ENCODE data around the gene BRD2.

BRD2 gene

GRCh38 chr6:33001685-33002084 is 33.3 kb downstream of the BRD2 start:
- no peak for DNase-seq

- no peak for DNase-seq
Observed at GRCh38 chr6:33004940-33005339, 36.5 kb downstream of the BRD2 start.

GRCh38 chr6:33007831-33008400 is 39.5 kb downstream of the BRD2 start:
- DNase-seq, result no peak

DNA sequence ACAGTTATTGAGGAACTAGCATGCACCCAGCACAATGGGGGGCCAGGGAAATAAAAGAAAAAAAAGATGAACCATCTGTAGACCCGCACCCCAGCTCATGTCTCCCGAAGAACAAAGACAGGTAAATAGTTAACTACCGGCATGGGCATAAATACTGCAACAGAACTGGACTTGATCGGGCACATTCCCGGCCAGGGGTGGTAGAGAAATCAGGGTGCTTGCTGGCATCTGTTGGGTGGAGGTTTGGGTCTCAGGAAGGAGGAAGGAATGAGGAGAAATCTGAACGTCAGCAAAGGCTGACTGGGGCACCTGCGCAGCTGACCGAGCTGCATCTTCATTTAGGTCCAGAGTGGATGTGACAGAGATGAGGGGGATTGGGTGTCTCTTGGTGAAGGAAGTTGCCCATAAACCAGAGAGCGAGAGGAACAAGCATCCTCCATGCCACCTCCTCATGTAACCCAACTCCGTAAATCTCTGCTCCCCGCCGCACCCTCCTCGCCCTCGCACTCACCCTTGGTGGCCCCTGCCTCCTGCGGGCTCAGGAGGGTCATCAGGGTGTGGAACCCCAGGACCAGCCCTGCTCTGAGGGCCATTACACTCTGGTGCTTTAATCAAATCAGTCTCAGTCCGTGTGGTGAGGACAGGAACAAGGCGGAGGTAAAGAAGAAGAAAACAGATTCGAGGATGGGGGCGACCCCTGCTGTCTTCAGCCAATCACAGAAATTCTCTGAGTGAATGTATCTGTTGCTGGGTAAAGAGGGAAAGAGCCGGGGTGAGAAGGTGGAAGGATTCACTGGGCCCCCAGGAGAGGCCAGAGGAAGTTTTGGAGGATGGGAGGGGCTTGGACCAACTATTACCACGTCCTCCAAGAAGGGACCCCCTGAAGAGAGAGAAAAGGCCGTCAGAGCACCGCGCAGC is 40.8 kb downstream of the BRD2 start, which contains the start of gene HLA-DOA:
Gene HLA-DOA, minus strand, starts transcription at position 648 of the 918 bp plus-strand sequence.
- no peak for DNase-seq

DNA sequence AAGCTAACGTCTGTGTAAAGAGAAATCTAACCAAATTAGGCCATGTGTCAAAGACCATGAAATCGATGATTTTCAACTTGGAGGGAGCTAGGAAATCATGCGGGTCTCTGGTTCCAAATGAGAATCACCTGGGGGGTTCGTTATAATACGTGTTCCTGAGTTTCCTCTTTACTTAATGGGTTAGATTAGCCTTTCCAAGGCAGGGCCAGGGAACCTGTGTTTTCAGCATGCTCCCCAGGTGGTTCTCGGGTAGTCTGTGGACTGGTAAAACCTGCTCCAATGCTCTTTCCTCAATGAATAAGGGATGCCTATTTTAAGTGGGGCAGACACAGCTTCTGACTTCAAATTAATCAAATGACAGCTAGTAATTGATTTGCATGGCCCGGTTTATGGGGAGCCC is 42.0 kb downstream of the BRD2 start:
- no peak for DNase-seq

GRCh38 chr6:33013608-33014007 is 45.2 kb downstream of the BRD2 start:
- no peak for DNase-seq

DNA sequence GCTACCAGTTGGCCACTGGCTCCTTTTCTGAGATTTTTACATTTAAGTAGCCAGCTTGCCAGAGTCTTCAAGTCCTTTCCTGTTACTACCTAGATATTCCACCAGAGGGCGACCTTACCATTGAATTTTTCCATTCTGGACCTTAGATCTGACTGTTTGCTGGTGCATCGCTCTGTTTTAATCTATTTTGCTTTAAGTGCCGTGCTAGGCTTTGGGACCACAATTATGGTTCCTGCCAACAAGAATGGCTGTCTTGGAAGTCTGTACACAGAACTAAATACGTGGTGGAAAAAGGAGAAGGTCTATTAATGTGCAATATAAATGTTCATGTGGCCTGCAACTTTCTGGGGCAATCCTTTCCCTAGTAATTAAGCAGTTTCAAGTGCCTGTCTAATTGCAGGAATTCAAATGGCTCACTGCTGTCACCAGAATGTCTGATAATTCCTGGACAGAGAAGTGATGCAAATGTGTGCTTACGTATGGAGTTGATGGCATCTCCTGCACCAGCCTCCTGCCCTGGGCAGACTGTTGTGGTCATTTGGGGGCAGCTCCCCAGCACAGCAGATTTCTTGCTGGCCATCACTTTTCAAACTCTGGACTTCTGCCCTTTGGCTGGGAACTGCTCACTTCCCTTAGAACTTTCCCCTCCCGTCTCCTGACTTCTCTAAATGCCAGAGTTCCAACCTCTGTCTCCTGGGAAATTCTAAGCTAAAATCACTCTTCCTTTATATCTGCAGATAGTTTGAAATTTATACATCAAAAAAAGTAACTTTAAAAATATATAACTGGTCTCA is 46.6 kb downstream of the BRD2 start:
- DNase-seq, result peak; percentile 28

- no peak for DNase-seq
Observed at GRCh38 chr6:33015798-33016197, 47.4 kb downstream of the BRD2 start.

- DNase-seq, result no peak
Observed at GRCh38 chr6:33017018-33017417, 48.6 kb downstream of the BRD2 start.

DNA sequence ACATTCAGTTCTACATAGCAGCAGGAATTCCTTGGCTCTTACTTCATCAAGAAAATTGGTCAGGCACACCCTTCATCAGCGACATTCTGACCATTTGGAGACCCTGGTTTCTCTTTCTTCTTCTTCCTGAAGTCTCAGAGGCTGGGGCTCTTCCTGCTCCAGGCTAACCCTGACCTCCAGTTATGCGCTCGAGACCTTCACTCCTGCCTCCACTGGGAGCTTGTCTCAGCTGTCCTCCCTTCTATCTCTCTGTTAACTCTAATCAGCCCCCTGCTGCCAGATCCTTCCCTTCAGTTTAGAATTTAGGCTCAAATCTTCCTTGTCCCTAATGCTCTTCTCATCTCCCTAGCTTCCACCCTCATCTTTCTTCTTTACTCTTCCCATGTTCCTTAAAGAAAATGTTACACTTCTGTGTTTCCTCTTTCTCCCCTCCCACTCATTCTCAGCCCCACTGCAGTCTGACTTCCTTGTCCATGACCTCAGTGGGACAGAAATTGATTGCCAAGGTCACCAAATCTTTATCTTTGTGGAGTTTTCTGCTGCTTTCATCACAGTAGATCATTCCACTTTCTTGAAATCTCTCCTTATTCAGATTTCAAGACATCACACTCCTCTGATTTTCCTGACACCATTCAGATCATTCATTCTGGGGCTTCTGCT is 49.4 kb downstream of the BRD2 start:
- DNase-seq, result no peak

GRCh38 chr6:33018418-33018817 is 50.0 kb downstream of the BRD2 start:
- DNase-seq, result no peak

GRCh38 chr6:33018904-33019303 is 50.5 kb downstream of the BRD2 start:
- no peak for DNase-seq

GRCh38 chr6:33019372-33019771 is 51.0 kb downstream of the BRD2 start:
- DNase-seq, result no peak

GRCh38 chr6:33021917-33022316 is 53.5 kb downstream of the BRD2 start:
- DNase-seq, result no peak

DNA sequence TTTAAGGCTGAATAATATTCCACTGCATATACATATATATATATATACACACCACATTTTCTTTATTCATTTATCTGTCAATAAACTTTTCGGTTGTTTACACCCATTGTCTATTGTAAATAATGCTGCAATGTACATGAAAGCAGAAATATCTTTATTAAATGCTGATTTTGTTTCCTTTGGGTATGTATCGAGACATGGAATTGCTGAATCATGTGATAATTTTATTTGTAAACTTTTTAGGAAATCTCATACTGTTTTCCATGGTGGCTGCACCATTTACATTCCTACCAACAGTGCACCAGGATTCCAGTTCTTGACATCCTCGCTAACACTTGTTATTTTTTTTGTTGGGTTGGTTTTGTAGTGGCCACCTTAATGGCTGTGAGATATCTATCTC is 55.1 kb downstream of the BRD2 start:
- no peak for DNase-seq

GRCh38 chr6:33024521-33024920 is 56.1 kb downstream of the BRD2 start:
- no peak for DNase-seq

GRCh38 chr6:33028220-33028849 is 59.9 kb downstream of the BRD2 start:
- no peak for DNase-seq

DNA sequence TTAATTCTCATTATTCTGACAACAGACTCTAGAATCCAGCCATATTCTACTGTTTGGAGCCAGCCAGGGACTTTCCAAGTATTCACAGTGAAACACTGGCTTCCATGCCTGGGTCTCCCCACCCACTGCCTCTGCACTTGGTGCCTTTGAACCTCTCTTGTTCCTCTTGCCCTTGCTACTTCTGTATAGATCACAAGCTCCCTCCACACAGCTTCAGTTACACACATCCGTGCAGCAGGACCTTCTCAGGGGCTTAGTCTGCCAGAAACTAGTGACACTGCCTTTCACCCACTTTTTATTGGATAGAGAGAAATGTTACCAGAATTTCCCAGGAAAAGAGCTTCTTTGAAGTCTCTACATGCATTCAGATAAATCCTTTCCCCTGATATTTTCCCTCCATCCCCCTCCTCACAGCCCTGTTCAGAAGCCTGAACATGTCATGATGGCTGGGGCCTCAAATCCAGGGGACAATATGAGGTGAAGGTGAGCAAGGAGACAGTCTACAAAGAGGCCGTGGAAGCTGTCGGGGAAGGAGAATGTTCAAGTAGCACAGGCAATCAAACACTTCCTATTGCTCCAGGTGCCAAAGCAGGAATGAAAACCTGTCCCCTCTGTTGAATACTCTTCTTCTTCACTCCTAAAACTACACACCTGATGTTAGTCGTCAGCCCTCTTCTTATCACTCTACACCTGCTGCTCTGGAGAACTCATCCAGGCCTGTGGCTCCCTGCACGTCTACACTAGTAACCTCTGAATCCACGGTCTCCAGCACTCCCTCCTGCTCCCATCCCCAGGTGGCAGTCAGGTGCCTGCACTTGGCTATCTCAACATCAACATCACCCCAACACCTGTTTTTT is 61.2 kb downstream of the BRD2 start:
- DNase-seq, result no peak

- DNase-seq, result no peak
Observed at GRCh38 chr6:33030245-33030644, 61.9 kb downstream of the BRD2 start.

Data from COR-L47 (cell line).